ENCODE data around the gene AURKA.
"Not testable (repeated sequence)": the region's sequence is repeated elsewhere in the genome, so short reads cannot be mapped to it uniquely, and the experiment has no call there.

AURKA gene

DNA sequence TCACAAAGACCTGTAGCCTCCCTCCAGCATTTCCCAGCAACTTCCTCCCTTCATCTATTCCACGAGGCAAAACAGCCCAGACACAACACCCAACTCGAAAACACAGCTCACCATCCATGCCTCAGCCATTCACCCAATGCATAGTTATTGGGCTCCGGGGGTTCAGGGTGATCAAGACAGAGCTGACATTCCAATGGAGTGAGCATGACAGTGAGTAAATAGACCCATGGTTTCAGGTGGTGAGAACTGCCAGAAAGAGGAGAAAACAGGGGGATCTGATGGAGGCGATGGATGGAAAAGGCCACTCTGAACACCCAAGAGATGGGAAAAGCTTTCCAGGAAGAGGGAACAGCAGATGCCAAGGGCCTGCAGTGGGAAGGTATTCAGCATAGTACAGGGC, 25.9 kb upstream of the AURKA start:
- peaks cover 2% of the 10 kb centered on the region for H3K36me3 ChIP-seq (ENCODE audit: insufficient read depth, low read length)
- H2AFZ ChIP-seq (ENCODE audit: low read depth, low read length) = no peak overlapping the region
- peaks cover 9% of the 10 kb centered on the region for H3K4me1 ChIP-seq (ENCODE audit: insufficient read depth, low read length)
- H3K27me3 ChIP-seq (ENCODE audit: insufficient read depth, low read length) = no peaks in the 10 kb centered on the region
- no peaks in the 10 kb centered on the region for H3K9me3 ChIP-seq (ENCODE audit: low read length)
- H3K4me3 ChIP-seq (ENCODE audit: low read length) = no peak overlapping the region

DNA sequence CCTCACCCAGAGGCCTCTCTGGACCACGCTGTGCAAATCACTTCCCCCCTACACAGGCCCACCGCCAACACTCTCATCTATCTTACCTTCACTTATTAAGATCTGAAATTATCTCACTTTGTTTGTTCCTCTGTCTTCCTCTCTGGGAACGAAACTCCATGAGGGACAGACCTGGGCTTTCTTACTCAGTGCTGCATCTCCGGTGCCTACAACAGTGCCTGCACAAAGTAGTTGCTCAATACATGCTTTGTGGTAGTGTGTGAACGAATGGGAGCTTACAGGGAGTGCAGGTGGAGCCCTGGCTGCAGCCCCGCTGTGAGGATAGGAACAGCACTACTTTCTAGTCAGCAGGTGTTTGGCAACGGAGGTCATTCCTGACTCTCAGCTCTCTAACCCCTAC, 25.4 kb upstream of the AURKA start:
- H3K4me3 ChIP-seq (ENCODE audit: low read length) = no peak overlapping the region
- peaks cover 2% of the 10 kb centered on the region for H3K36me3 ChIP-seq (ENCODE audit: insufficient read depth, low read length)
- no peaks in the 10 kb centered on the region for H3K9me3 ChIP-seq (ENCODE audit: low read length)
- H3K27me3 ChIP-seq (ENCODE audit: insufficient read depth, low read length) = no peaks in the 10 kb centered on the region
- no peak overlapping the region for H2AFZ ChIP-seq (ENCODE audit: low read depth, low read length)
- H3K4me1 ChIP-seq (ENCODE audit: insufficient read depth, low read length) = peaks cover 3% of the 10 kb centered on the region

DNA sequence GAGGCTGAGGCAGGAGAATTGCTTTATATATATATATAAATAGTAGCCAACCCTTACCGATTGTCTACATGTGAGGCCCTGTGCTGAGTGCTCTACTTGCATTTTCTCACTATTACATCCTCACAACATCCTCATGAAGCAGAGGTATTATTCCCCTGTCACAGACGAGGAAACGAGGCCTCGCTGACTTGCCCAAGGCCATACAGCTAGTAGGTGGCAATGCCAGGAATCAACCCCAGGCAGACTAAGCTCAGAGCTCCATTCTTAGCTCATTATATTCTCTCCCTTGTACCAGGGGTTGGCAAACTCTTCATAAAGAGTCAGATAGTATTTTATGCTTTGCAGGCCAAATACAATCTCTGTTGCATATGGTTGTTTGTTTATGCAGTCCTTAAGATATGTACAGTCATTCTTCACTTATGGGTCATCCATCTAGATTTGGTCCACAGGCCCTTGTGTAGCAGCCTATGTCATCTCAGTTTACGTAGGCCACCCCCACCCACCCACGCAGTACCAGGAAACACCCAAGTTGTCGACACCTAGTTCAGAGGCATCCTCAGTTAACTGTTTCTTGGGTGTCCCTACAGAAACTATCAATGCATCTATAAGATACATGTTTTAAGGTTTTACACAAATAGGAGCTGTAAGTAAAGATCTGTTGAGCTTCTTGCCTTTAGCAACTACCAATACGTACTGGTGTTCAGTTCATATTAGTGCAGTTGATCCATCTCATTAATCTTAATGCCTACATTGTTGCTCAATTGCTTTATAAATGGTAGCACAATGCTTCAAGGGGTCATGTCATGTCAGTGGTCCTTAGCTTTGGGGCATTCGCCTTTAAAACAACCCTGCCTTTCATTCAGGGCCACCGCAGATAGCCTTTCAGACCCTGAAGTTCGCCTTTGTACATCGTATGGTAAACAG, 23.1 kb upstream of the AURKA start:
- H3K9me3 ChIP-seq (ENCODE audit: low read length) = no peaks in the 10 kb centered on the region
- peaks cover 4% of the 10 kb centered on the region for H3K36me3 ChIP-seq (ENCODE audit: insufficient read depth, low read length)
- H3K4me3 ChIP-seq (ENCODE audit: low read length) = no peak overlapping the region
- H3K27me3 ChIP-seq (ENCODE audit: insufficient read depth, low read length) = no peaks in the 10 kb centered on the region
- H2AFZ ChIP-seq (ENCODE audit: low read depth, low read length) = no peak overlapping the region
- H3K4me1 ChIP-seq (ENCODE audit: insufficient read depth, low read length) = no peaks in the 10 kb centered on the region

- H3K36me3 ChIP-seq (ENCODE audit: insufficient read depth, low read length) = peaks cover 9% of the 10 kb centered on the region
- no peaks in the 10 kb centered on the region for H3K9me3 ChIP-seq (ENCODE audit: low read length)
- H3K27me3 ChIP-seq (ENCODE audit: insufficient read depth, low read length) = no peaks in the 10 kb centered on the region
Observed at GRCh38 chr20:56412949-56413348, 20.9 kb upstream of the AURKA start.

GRCh38 chr20:56412473-56412790, 20.4 kb upstream of the AURKA start:
- Histone ChIP-seq H3K27me3 (ENCODE audit: insufficient read depth, low read length) (no peaks in the 10 kb centered on the region), H2AFZ (ENCODE audit: low read depth, low read length) (no peak overlapping the region), H3K36me3 (ENCODE audit: insufficient read depth, low read length) (peaks cover 12% of the 10 kb centered on the region), H3K4me3 (ENCODE audit: low read length) (no peak overlapping the region), H3K4me1 (ENCODE audit: insufficient read depth, low read length) (no peaks in the 10 kb centered on the region), H3K9me3 (ENCODE audit: low read length) (no peaks in the 10 kb centered on the region)

More at GRCh38 chr20:56412949-56413348, 20.9 kb upstream of the AURKA start:
- H3K4me1 ChIP-seq (ENCODE audit: insufficient read depth, low read length) = no peaks in the 10 kb centered on the region
- H3K4me3 ChIP-seq (ENCODE audit: low read length) = no peak overlapping the region
- H2AFZ ChIP-seq (ENCODE audit: low read depth, low read length) = no peak overlapping the region

DNA sequence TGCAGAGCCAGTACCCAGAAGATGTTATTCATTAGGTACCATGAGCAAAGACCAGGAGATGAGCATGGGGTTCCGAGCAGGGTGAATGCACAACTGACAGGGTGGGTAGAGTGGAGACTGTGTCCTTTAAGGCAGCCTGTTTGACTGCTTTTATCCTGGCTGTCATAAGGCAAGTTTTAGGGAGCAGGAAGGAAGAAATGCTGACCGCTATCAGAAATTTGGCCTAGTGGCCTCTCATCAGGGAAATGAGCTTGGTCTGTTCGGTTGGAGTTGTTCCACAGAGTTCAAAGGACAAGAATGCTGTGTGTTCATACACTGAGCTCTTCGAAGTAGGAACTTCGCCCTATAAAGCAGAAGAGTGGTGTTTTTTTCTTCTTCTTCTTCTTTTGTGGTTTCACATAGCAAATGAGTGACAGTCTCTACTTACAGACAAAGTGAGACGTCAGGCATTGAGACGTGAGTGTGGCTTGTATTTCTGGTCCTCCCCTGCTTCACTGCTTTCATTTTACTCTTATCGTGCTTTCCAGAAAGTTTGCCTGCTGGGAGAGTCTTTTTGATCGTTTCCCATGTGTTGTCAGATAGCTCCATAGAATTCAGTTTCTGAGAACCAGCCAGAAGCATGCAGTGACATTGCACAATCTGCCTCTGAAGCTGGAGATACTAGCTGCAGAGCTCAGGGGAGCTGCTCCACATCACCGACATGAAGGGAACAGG, 19.9 kb upstream of the AURKA start, which contains the start of gene CASS4:
CASS4 (plus strand) TSS at position 502 of the 714 bp plus-strand sequence; CDS start at position 701, 199 bp downstream.
- H2AFZ ChIP-seq (ENCODE audit: low read depth, low read length) = no peak within 1 kb of the TSS
- H3K4me1 ChIP-seq (ENCODE audit: insufficient read depth, low read length) = no peaks in the 10 kb centered on the region
- H3K36me3 ChIP-seq (ENCODE audit: insufficient read depth, low read length) = peaks cover 18% of the 10 kb centered on the region
- H3K27me3 ChIP-seq (ENCODE audit: insufficient read depth, low read length) = no peaks in the 10 kb centered on the region
- H3K4me3 ChIP-seq (ENCODE audit: low read length) = no peak within 1 kb of the TSS
- H3K9me3 ChIP-seq (ENCODE audit: low read length) = no peaks in the 10 kb centered on the region

GRCh38 chr20:56411287-56411686, 19.3 kb upstream of the AURKA start:
- H2AFZ ChIP-seq (ENCODE audit: low read depth, low read length); H3K9me3 ChIP-seq (ENCODE audit: low read length); H3K4me1 ChIP-seq (ENCODE audit: insufficient read depth, low read length); H3K27me3 ChIP-seq (ENCODE audit: insufficient read depth, low read length); H3K4me3 ChIP-seq (ENCODE audit: low read length): not testable (repeated sequence)
- peaks cover 22% of the 10 kb centered on the region for H3K36me3 ChIP-seq (ENCODE audit: insufficient read depth, low read length)

GRCh38 chr20:56409956-56410355, 17.9 kb upstream of the AURKA start:
- no peaks in the 10 kb centered on the region for H3K9me3 ChIP-seq (ENCODE audit: low read length)
- no peak overlapping the region for H2AFZ ChIP-seq (ENCODE audit: low read depth, low read length)
- peaks cover 30% of the 10 kb centered on the region for H3K36me3 ChIP-seq (ENCODE audit: insufficient read depth, low read length)
- no peaks in the 10 kb centered on the region for H3K27me3 ChIP-seq (ENCODE audit: insufficient read depth, low read length)
- no peak overlapping the region for H3K4me3 ChIP-seq (ENCODE audit: low read length)
- no peaks in the 10 kb centered on the region for H3K4me1 ChIP-seq (ENCODE audit: insufficient read depth, low read length)

GRCh38 chr20:56409521-56409920, 17.5 kb upstream of the AURKA start:
- Histone ChIP-seq H3K9me3 (ENCODE audit: low read length) (no peaks in the 10 kb centered on the region), H3K27me3 (ENCODE audit: insufficient read depth, low read length) (no peaks in the 10 kb centered on the region), H3K4me1 (ENCODE audit: insufficient read depth, low read length) (no peaks in the 10 kb centered on the region), H2AFZ (ENCODE audit: low read depth, low read length) (no peak overlapping the region), H3K36me3 (ENCODE audit: insufficient read depth, low read length) (peaks cover 30% of the 10 kb centered on the region), H3K4me3 (ENCODE audit: low read length) (no peak overlapping the region)

- Histone ChIP-seq H3K4me1 (ENCODE audit: insufficient read depth, low read length) (no peaks in the 10 kb centered on the region), H2AFZ (ENCODE audit: low read depth, low read length) (no peak overlapping the region), H3K4me3 (ENCODE audit: low read length) (no peak overlapping the region), H3K27me3 (ENCODE audit: insufficient read depth, low read length) (no peaks in the 10 kb centered on the region), H3K36me3 (ENCODE audit: insufficient read depth, low read length) (peaks cover 52% of the 10 kb centered on the region), H3K9me3 (ENCODE audit: low read length) (no peaks in the 10 kb centered on the region)
Observed at GRCh38 chr20:56406910-56407309, 14.9 kb upstream of the AURKA start.

- H3K4me1 ChIP-seq (ENCODE audit: insufficient read depth, low read length); H3K4me3 ChIP-seq (ENCODE audit: low read length); H3K27me3 ChIP-seq (ENCODE audit: insufficient read depth, low read length); H3K9me3 ChIP-seq (ENCODE audit: low read length); H2AFZ ChIP-seq (ENCODE audit: low read depth, low read length): not testable (repeated sequence)
- H3K36me3 ChIP-seq (ENCODE audit: insufficient read depth, low read length) = peaks cover 61% of the 10 kb centered on the region
Observed at GRCh38 chr20:56405356-56405755, 13.3 kb upstream of the AURKA start.

GRCh38 chr20:56403465-56403864, 11.4 kb upstream of the AURKA start:
- Histone ChIP-seq H3K4me1 (ENCODE audit: insufficient read depth, low read length) (no peaks in the 10 kb centered on the region), H3K9me3 (ENCODE audit: low read length) (no peaks in the 10 kb centered on the region), H3K27me3 (ENCODE audit: insufficient read depth, low read length) (no peaks in the 10 kb centered on the region), H3K36me3 (ENCODE audit: insufficient read depth, low read length) (peaks cover 72% of the 10 kb centered on the region), H3K4me3 (ENCODE audit: low read length) (no peak overlapping the region), H2AFZ (ENCODE audit: low read depth, low read length) (no peak overlapping the region)

- no peaks in the 10 kb centered on the region for H3K4me1 ChIP-seq (ENCODE audit: insufficient read depth, low read length)
- H3K27me3 ChIP-seq (ENCODE audit: insufficient read depth, low read length) = no peaks in the 10 kb centered on the region
- H3K9me3 ChIP-seq (ENCODE audit: low read length) = no peaks in the 10 kb centered on the region
- peaks cover 83% of the 10 kb centered on the region for H3K36me3 ChIP-seq (ENCODE audit: insufficient read depth, low read length)
- no peak overlapping the region for H2AFZ ChIP-seq (ENCODE audit: low read depth, low read length)
- no peak overlapping the region for H3K4me3 ChIP-seq (ENCODE audit: low read length)
Observed at GRCh38 chr20:56400001-56400640, 8.1 kb upstream of the AURKA start.

Measured in neuron (in vitro differentiated cells).